K562 (cell line): ENCODE results near the gene MED16. TPM values are rescaled to one million over a fixed set of nuclear protein-coding genes. Genes with fewer than 3 reads are reported as not detected.

Experiments
- ADNP ChIP-seq: fragments of 200-800 bp; sonication (Bioruptor generic); IDR thresholded peaks from 2 replicates; pipeline ENCODE4 v1.6.1; 2016; ENCODE audit warnings: missing genetic modification characterization, missing compliant biosample characterization
- CHD1 ChIP-seq: fragments of 200-600 bp; sonication (generic); IDR thresholded peaks from one replicate; pipeline ENCODE4 v1.6.1; 2012; ENCODE audit warnings: mild to moderate bottlenecking, moderate library complexity, low read length, inconsistent platforms
- EP300 ChIP-seq: IDR thresholded peaks from 2 replicates; pipeline ENCODE4 v1.6.1; 2012; ENCODE audit warnings: low read length, improper control_type of control experiment
- HNRNPH1 ChIP-seq: fragments of 200-400 bp; formaldehyde crosslinking; optimal IDR thresholded peaks from 2 replicates; pipeline ENCODE3; 2017; ENCODE audit warnings: low read depth, mild to moderate bottlenecking, low read length, moderate library complexity
- NCOR1 ChIP-seq: fragments of 450-650 bp; IDR thresholded peaks from 2 replicates; pipeline ENCODE4 v1.6.1; 2016; ENCODE audit warnings: mild to moderate bottlenecking, moderate library complexity
- POLR2A ChIP-seq: fragments of 450-650 bp; conservative IDR thresholded peaks from 2 replicates; pipeline ENCODE4 v1.6.1; 2016
- PTBP1 ChIP-seq: fragments of 200-400 bp; formaldehyde crosslinking; IDR thresholded peaks from 2 replicates; pipeline ENCODE4 v1.6.1; 2017; ENCODE audit warnings: low read depth, low read length
- SMAD2 ChIP-seq: fragments of 150-350 bp; IDR thresholded peaks from 2 replicates; pipeline ENCODE4 v1.6.1; 2014; ENCODE audit warnings: low read depth, mild to moderate bottlenecking, low read length
- SMARCA5 ChIP-seq: fragments of 450-650 bp; IDR thresholded peaks from 2 replicates; pipeline ENCODE4 v1.6.1; 2016
- SP1 ChIP-seq: sonication (generic); formaldehyde crosslinking; IDR thresholded peaks from 2 replicates; pipeline ENCODE4 v1.8.1; 2022; ENCODE audit warnings: mild to moderate bottlenecking, missing genetic modification reagents
- TCFL5 ChIP-seq: fragments of 250-450 bp; sonication (Bioruptor Pico); conservative IDR thresholded peaks from 2 replicates; pipeline ENCODE4 v1.6.1; 2021; ENCODE audit warnings: mild to moderate bottlenecking, moderate library complexity, matching md5 sums
- U2AF1 ChIP-seq: fragments of 200-400 bp; formaldehyde crosslinking; optimal IDR thresholded peaks from 2 replicates; pipeline ENCODE3; 2017; ENCODE audit warnings: mild to moderate bottlenecking, low read depth, low read length, moderate library complexity
- ZNF263 ChIP-seq: sonication (generic); formaldehyde crosslinking; IDR thresholded peaks from 2 replicates; pipeline ENCODE4 v1.8.0; 2022; ENCODE audit warnings: mild to moderate bottlenecking, missing genetic modification reagents, borderline replicate concordance
- ZNF77 ChIP-seq: fragments of 250-450 bp; sonication (Bioruptor Pico); IDR thresholded peaks from 2 replicates; pipeline ENCODE4 v1.5.0; 2020
- ZNF778 ChIP-seq: fragments of 450-650 bp; formaldehyde crosslinking; IDR thresholded peaks from 2 replicates; pipeline ENCODE4 v1.4.0; 2020; ENCODE audit warnings: mild to moderate bottlenecking, moderate library complexity
- polyA plus RNA-seq, 8 experiments: library from polyadenylated mRNA; depleted of rRNA in 4 of 8; stranded (reverse) in 5 of 8; unstranded in 3 of 8; fragments of >200 nt; fragmentation: Nextera tagmentation in 2 of 8; fragmentation: Illumina TruSeq in 1 of 8; extraction: Ambion mirVana in 2 of 8; extraction: Trizol in 1 of 8; gene quantifications; 2 replicates each; pipeline versions ENCODE4 v1.2.1 to v1.2.3, GENCODE V29; 2011 to 2014; ENCODE audit warnings: inconsistent platforms in 1 of 8, missing spikeins in 1 of 8
- total RNA-seq, 7 experiments: library from RNA; depleted of rRNA in 6 of 7; stranded (reverse); fragments of >200 nt in 6 of 7; fragmentation: Illumina TruSeq in 2 of 7; extraction: Trizol in 2 of 7; gene quantifications; 2 replicates each; pipeline versions ENCODE4 v1.2.1 to v1.2.3, GENCODE V29; 2011 to 2021; ENCODE audit warnings: low replicate concordance in 1 of 7
- TF ChIP-seq, protein P1 (sequence below), 2 experiments: fragments of 450-650 bp in 1 of 2; sonication (generic) in 1 of 2; formaldehyde crosslinking in 1 of 2; IDR thresholded peaks; 2 replicates each; pipeline versions ENCODE4 v1.7.1 to v1.9.0; 2016 to 2022; ENCODE audit warnings: inconsistent platforms in 1 of 2, mild to moderate bottlenecking in 1 of 2, missing genetic modification reagents in 1 of 2
- TF ChIP-seq, protein P2 (sequence below): fragments of 450-650 bp; IDR thresholded peaks from 2 replicates; pipeline ENCODE4 v1.6.1; 2016; ENCODE audit warnings: mild to moderate bottlenecking

The MED16 gene
- total and polyA plus RNA-seq, 9 of the 15 experiments (the other 6 are each of a cell fraction or from before 2014, with no cell fraction given) = 0.89 to 59.9 (median 8.6) TPM

DNA sequence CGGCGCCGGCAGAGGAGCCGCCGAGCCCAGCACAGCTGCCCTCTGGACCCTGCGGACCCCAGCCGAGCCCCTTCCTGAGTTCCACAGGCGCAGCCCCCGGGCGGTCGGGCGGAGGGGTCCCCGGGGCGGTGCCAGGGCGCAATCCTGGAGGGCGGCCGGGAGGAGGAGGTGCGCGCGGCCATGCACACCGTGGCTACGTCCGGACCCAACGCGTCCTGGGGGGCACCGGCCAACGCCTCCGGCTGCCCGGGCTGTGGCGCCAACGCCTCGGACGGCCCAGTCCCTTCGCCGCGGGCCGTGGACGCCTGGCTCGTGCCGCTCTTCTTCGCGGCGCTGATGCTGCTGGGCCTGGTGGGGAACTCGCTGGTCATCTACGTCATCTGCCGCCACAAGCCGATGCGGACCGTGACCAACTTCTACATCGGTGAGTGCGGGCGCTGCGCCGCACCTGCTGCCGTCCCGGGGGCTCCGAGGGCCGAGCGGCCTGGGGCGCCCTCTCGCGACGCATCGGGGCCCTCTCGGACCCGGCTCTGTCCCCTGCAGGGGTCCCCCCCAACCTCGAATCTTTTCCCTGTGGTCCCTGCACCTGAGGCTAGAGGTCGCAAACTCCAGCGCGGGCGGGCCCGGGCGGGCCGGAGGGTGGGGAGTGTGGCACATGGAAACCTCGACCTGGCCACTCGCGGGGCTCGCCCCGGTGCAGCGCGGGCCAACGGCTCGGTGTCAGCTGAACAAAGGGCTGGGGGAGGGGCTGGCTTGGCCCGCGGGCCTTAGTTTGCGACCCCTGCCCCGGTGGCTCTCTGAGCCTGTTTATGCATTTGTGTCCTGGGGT, 24.6 kb upstream of the MED16 start, which contains the start of gene KISS1R (continued):
- TF ChIP-seq, protein P1, sequence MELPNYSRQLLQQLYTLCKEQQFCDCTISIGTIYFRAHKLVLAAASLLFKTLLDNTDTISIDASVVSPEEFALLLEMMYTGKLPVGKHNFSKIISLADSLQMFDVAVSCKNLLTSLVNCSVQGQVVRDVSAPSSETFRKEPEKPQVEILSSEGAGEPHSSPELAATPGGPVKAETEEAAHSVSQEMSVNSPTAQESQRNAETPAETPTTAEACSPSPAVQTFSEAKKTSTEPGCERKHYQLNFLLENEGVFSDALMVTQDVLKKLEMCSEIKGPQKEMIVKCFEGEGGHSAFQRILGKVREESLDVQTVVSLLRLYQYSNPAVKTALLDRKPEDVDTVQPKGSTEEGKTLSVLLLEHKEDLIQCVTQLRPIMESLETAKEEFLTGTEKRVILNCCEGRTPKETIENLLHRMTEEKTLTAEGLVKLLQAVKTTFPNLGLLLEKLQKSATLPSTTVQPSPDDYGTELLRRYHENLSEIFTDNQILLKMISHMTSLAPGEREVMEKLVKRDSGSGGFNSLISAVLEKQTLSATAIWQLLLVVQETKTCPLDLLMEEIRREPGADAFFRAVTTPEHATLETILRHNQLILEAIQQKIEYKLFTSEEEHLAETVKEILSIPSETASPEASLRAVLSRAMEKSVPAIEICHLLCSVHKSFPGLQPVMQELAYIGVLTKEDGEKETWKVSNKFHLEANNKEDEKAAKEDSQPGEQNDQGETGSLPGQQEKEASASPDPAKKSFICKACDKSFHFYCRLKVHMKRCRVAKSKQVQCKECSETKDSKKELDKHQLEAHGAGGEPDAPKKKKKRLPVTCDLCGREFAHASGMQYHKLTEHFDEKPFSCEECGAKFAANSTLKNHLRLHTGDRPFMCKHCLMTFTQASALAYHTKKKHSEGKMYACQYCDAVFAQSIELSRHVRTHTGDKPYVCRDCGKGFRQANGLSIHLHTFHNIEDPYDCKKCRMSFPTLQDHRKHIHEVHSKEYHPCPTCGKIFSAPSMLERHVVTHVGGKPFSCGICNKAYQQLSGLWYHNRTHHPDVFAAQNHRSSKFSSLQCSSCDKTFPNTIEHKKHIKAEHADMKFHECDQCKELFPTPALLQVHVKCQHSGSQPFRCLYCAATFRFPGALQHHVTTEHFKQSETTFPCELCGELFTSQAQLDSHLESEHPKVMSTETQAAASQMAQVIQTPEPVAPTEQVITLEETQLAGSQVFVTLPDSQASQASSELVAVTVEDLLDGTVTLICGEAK (IDR thresholded peaks at IDR 0.05) = no peak
- TF ChIP-seq, protein P1 (CRISPR knock-in tag; IDR thresholded peaks at IDR 0.05) = no peak
- TF ChIP-seq POLR2A (peak; percentile 70), HNRNPH1 (no peak), ADNP (peak; percentile 87), PTBP1 (peak; percentile 89; the same call in 1 of the 2 replicates), NCOR1 (0 out of 2 replicates have a peak, but pooled peaks have one; percentile 5), ZNF77 (CRISPR knock-in tag) (no peak), CHD1 (peak; percentile 63), TCFL5 (CRISPR knock-in tag) (no peak), EP300 (peak; percentile 31; the same call in 1 of the 2 replicates), ZNF778 (no peak), ZNF263 (CRISPR knock-in tag) (peak; percentile 87), SMARCA5 (peak; percentile 87), SP1 (CRISPR knock-in tag) (peak; percentile 86; the same call in 1 of the 2 replicates), U2AF1 (peak; percentile 88), SMAD2 (no peak)
- TF ChIP-seq, protein P2, sequence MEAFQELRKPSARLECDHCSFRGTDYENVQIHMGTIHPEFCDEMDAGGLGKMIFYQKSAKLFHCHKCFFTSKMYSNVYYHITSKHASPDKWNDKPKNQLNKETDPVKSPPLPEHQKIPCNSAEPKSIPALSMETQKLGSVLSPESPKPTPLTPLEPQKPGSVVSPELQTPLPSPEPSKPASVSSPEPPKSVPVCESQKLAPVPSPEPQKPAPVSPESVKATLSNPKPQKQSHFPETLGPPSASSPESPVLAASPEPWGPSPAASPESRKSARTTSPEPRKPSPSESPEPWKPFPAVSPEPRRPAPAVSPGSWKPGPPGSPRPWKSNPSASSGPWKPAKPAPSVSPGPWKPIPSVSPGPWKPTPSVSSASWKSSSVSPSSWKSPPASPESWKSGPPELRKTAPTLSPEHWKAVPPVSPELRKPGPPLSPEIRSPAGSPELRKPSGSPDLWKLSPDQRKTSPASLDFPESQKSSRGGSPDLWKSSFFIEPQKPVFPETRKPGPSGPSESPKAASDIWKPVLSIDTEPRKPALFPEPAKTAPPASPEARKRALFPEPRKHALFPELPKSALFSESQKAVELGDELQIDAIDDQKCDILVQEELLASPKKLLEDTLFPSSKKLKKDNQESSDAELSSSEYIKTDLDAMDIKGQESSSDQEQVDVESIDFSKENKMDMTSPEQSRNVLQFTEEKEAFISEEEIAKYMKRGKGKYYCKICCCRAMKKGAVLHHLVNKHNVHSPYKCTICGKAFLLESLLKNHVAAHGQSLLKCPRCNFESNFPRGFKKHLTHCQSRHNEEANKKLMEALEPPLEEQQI = no peak
